Measurements from ENCODE around the gene PAMR1. TPM values are rescaled to one million over a fixed set of nuclear protein-coding genes. Genes with fewer than 3 reads are reported as not detected.

Gene PAMR1
- total and polyA plus RNA-seq, 7 experiments from 2014 or later: not detected

GRCh38 chr11:35545391-35546003 is 20.1 kb upstream of the PAMR1 start:
- Mint-ChIP-seq H3K4me3 (no peak overlapping the region), H3K27ac (no peak overlapping the region), H3K9me3 (peaks cover 0 to 3% (median 0%) of the 10 kb centered on the region in 11 donors), H3K4me1 (no peaks in the 10 kb centered on the region), H3K36me3 (no peaks in the 10 kb centered on the region), H3K27me3 (peaks cover 0 to 20% (median 14%) of the 10 kb centered on the region in 5 donors)
- DNase-seq (no peak), ATAC-seq (no peak)
- intact Hi-C loops (cut with micrococcal nuclease): no loop called here
- Histone ChIP-seq H3K36me3 (ENCODE audit: control insufficient read depth in 2 of 3, insufficient read depth in 3 of 3, low read length in 3 of 3) (no peaks in the 10 kb centered on the region), H3K9me3 (ENCODE audit: control insufficient read depth in 2 of 3, low read length in 3 of 3) (no peaks in the 10 kb centered on the region), H3K4me3 (ENCODE audit: low read length) (no peak overlapping the region), H3K27ac (ENCODE audit: low read depth, low read length) (no peak overlapping the region), H3K27me3 (ENCODE audit: control insufficient read depth in 2 of 2, insufficient read depth in 2 of 2, low read length in 2 of 2) (no peaks in the 10 kb centered on the region), H3K4me1 (ENCODE audit: control insufficient read depth in 2 of 2, insufficient read depth in 2 of 2, low read length in 2 of 2) (no peaks in the 10 kb centered on the region)
- CTCF ChIA-PET: no interaction called here
- POLR2A ChIA-PET: no interaction called here

DNA sequence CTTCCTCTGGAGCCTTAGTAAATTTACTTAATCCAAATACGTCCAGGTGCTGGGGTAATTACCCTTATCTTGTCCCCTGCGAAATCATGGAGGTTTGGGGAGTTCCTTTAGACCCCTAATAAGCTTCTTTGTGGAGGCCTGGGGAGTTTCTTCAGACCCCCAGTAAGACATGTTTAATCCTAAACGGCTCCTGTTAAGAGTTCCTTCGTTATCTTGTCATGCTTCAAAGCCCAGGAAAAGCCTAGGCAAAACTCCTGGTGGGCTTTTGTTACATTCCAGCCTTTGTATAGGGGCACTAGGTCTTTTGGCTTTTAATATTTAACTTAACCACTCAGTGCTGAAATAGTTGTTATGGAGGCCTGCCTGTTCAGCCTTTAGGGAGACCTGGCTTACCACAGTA is 18.1 kb upstream of the PAMR1 start:
- Mint-ChIP-seq H3K4me3 (no peak overlapping the region), H3K36me3 (no peaks in the 10 kb centered on the region), H3K27me3 (peaks cover 0 to 24% (median 18%) of the 10 kb centered on the region in 5 donors), H3K9me3 (no peaks in the 10 kb centered on the region), H3K4me1 (no peaks in the 10 kb centered on the region), H3K27ac (no peak overlapping the region)
- Histone ChIP-seq H3K4me3 (ENCODE audit: low read length) (no peak overlapping the region), H3K27me3 (ENCODE audit: control insufficient read depth in 2 of 2, insufficient read depth in 2 of 2, low read length in 2 of 2) (no peaks in the 10 kb centered on the region), H3K4me1 (ENCODE audit: control insufficient read depth in 2 of 2, insufficient read depth in 2 of 2, low read length in 2 of 2) (no peaks in the 10 kb centered on the region), H3K27ac (ENCODE audit: low read depth, low read length) (no peak overlapping the region), H3K9me3 (ENCODE audit: control insufficient read depth in 2 of 3, low read length in 3 of 3) (no peaks in the 10 kb centered on the region), H3K36me3 (ENCODE audit: control insufficient read depth in 2 of 3, insufficient read depth in 3 of 3, low read length in 3 of 3) (no peaks in the 10 kb centered on the region)
- no peak for ATAC-seq
- CTCF ChIA-PET: no interaction called here
- no peak for DNase-seq
- intact Hi-C loops (cut with micrococcal nuclease): no loop called here
- POLR2A ChIA-PET: no interaction called here

DNA sequence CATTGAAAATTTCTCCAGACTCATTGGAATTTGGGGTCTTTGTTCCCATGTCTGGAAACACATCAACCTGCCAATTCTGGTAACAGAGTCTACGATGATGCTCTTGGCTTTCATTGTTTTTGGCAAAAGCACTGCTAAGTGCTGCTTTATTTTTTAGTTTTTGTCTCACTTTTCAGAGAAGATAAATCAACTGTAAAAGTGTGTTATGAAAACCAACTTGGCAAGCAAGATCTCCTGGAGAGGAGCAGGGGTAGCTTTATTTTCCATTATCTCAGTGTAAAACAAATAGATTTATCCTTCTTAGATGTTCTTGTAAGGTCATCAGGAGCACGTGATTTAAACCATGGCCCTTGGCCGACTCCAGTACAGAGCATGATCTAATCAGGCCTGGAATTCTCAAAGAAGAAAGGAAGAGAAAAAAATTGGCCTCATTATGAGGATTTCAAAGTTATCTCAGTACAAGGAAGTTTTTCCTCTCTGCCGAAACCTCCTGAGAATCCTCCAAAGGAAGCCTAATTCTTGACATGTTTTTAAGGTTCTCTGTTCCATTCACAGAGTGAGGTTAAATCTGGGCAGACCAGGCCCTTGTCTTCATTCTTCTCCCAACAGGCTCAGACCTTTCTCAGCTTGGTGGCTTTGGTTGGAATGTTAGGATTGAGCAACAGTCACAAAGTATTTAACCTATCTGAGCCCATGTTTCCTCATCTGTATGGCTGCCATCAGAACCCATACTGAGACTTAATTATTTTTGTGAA is 16.4 kb upstream of the PAMR1 start:
- H3K27me3 ChIP-seq (ENCODE audit: control insufficient read depth in 2 of 2, insufficient read depth in 2 of 2, low read length in 2 of 2): no peaks in the 10 kb centered on the region
- ATAC-seq (no peak), DNase-seq (no peak)
- H3K27ac Mint-ChIP-seq: no peak overlapping the region
- POLR2A ChIA-PET: no interaction called here
- no peak overlapping the region for H3K4me3 ChIP-seq (ENCODE audit: low read length)
- intact Hi-C loops (cut with micrococcal nuclease): no loop called here
- CTCF ChIA-PET: no interaction called here
- no peaks in the 10 kb centered on the region for H3K4me1 ChIP-seq (ENCODE audit: control insufficient read depth in 2 of 2, insufficient read depth in 2 of 2, low read length in 2 of 2)
- H3K9me3 ChIP-seq (ENCODE audit: control insufficient read depth in 2 of 3, low read length in 3 of 3): no peaks in the 10 kb centered on the region
- H3K4me3 Mint-ChIP-seq: no peak overlapping the region
- no peaks in the 10 kb centered on the region for H3K36me3 Mint-ChIP-seq
- H3K9me3 Mint-ChIP-seq: peaks cover 0 to 2% (median 0%) of the 10 kb centered on the region in 11 donors
- no peak overlapping the region for H3K27ac ChIP-seq (ENCODE audit: low read depth, low read length)
- no peaks in the 10 kb centered on the region for H3K4me1 Mint-ChIP-seq
- H3K27me3 Mint-ChIP-seq: peaks cover 0 to 22% (median 16%) of the 10 kb centered on the region in 5 donors
- no peaks in the 10 kb centered on the region for H3K36me3 ChIP-seq (ENCODE audit: control insufficient read depth in 2 of 3, insufficient read depth in 3 of 3, low read length in 3 of 3)

GRCh38 chr11:35540526-35540925 is 15.1 kb upstream of the PAMR1 start:
- POLR2A ChIA-PET: no interaction called here
- no peak for DNase-seq
- intact Hi-C loops (cut with micrococcal nuclease): no loop called here

GRCh38 chr11:35539781-35540281 is 14.4 kb upstream of the PAMR1 start:
- ChIA-PET CTCF (no interaction called here), POLR2A (no interaction called here)
- Mint-ChIP-seq H3K27ac (no peak overlapping the region), H3K4me3 (no peak overlapping the region), H3K27me3 (peaks cover 0 to 27% (median 16%) of the 10 kb centered on the region in 5 donors), H3K9me3 (peaks cover 0 to 3% (median 0%) of the 10 kb centered on the region in 11 donors), H3K36me3 (no peaks in the 10 kb centered on the region), H3K4me1 (no peaks in the 10 kb centered on the region)
- H3K4me1 ChIP-seq (ENCODE audit: control insufficient read depth in 2 of 2, insufficient read depth in 2 of 2, low read length in 2 of 2): no peaks in the 10 kb centered on the region
- H3K27me3 ChIP-seq (ENCODE audit: control insufficient read depth in 2 of 2, insufficient read depth in 2 of 2, low read length in 2 of 2): no peaks in the 10 kb centered on the region
- H3K4me3 ChIP-seq (ENCODE audit: low read length): no peak overlapping the region
- no peak overlapping the region for H3K27ac ChIP-seq (ENCODE audit: low read depth, low read length)
- H3K9me3 ChIP-seq (ENCODE audit: control insufficient read depth in 2 of 3, low read length in 3 of 3): no peaks in the 10 kb centered on the region
- H3K36me3 ChIP-seq (ENCODE audit: control insufficient read depth in 2 of 3, insufficient read depth in 3 of 3, low read length in 3 of 3): no peaks in the 10 kb centered on the region
- DNase-seq (no peak), ATAC-seq (no peak)
- intact Hi-C loops (cut with micrococcal nuclease): no loop called here

More at GRCh38 chr11:35540526-35540925, 15.1 kb upstream of the PAMR1 start:
- peaks cover 0 to 2% (median 0%) of the 10 kb centered on the region in 11 donors for H3K9me3 Mint-ChIP-seq
- no peaks in the 10 kb centered on the region for H3K4me1 Mint-ChIP-seq
- no peak for ATAC-seq
- CTCF ChIA-PET: no interaction called here
- Histone ChIP-seq H3K4me3 (ENCODE audit: low read length) (no peak overlapping the region), H3K27ac (ENCODE audit: low read depth, low read length) (no peak overlapping the region), H3K36me3 (ENCODE audit: control insufficient read depth in 2 of 3, insufficient read depth in 3 of 3, low read length in 3 of 3) (no peaks in the 10 kb centered on the region), H3K9me3 (ENCODE audit: control insufficient read depth in 2 of 3, low read length in 3 of 3) (no peaks in the 10 kb centered on the region), H3K4me1 (ENCODE audit: control insufficient read depth in 2 of 2, insufficient read depth in 2 of 2, low read length in 2 of 2) (no peaks in the 10 kb centered on the region), H3K27me3 (ENCODE audit: control insufficient read depth in 2 of 2, insufficient read depth in 2 of 2, low read length in 2 of 2) (no peaks in the 10 kb centered on the region)
- peaks cover 0 to 24% (median 16%) of the 10 kb centered on the region in 5 donors for H3K27me3 Mint-ChIP-seq
- no peaks in the 10 kb centered on the region for H3K36me3 Mint-ChIP-seq
- no peak overlapping the region for H3K27ac Mint-ChIP-seq
- H3K4me3 Mint-ChIP-seq: no peak overlapping the region

DNA sequence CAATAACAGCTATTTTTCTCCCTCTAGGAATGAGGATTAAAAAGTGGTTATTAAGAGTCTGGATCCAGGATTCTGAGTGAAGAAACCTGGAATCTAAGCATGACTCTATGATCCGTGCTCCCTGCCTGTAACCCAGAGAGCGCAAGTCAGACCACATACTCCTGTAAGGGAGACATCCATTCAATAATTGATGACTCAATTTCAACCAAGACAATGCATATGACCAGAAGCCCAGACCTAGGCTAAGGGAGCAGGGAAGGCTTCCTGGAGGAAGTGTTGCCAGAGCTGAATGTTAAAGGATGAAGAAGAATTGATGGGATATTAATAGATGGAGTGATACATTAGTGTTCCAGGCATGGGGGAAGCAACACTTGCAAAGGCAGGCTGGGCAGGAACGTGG is 13.8 kb upstream of the PAMR1 start:
- peaks cover 0 to 3% (median 0%) of the 10 kb centered on the region in 11 donors for H3K9me3 Mint-ChIP-seq
- Histone ChIP-seq H3K4me1 (ENCODE audit: control insufficient read depth in 2 of 2, insufficient read depth in 2 of 2, low read length in 2 of 2) (no peaks in the 10 kb centered on the region), H3K4me3 (ENCODE audit: low read length) (no peak overlapping the region), H3K36me3 (ENCODE audit: control insufficient read depth in 2 of 3, insufficient read depth in 3 of 3, low read length in 3 of 3) (no peaks in the 10 kb centered on the region), H3K27me3 (ENCODE audit: control insufficient read depth in 2 of 2, insufficient read depth in 2 of 2, low read length in 2 of 2) (no peaks in the 10 kb centered on the region), H3K27ac (ENCODE audit: low read depth, low read length) (no peak overlapping the region), H3K9me3 (ENCODE audit: control insufficient read depth in 2 of 3, low read length in 3 of 3) (no peaks in the 10 kb centered on the region)
- CTCF ChIA-PET: no interaction called here
- H3K27ac Mint-ChIP-seq: no peak overlapping the region
- no peak overlapping the region for H3K4me3 Mint-ChIP-seq
- peaks cover 0 to 27% (median 16%) of the 10 kb centered on the region in 5 donors for H3K27me3 Mint-ChIP-seq
- POLR2A ChIA-PET: no interaction called here
- ATAC-seq: no peak
- no peaks in the 10 kb centered on the region for H3K36me3 Mint-ChIP-seq
- no peaks in the 10 kb centered on the region for H3K4me1 Mint-ChIP-seq
- intact Hi-C loops (cut with micrococcal nuclease): no loop called here
- DNase-seq: no peak

DNA sequence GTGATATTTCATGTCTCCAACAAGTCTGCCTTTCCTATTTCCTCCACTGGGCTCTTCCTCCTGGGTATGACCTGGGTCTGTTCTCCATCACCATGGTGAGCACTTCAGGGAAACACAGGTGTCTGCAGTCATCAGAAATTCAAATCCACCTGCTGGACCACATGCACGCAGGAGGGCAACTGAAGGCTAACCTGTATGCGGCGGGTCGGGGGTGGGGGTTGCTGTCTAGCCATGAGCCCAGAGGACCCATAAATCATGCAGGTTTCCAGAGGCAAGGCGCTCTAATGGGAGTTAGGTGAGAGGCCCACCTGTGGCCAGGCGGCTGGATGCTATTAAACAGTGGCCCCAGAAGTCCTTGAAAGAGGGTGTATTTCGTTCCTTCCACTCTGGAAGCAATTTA is 11.1 kb upstream of the PAMR1 start:
- ChIA-PET CTCF (no interaction called here), POLR2A (no interaction called here)
- no peaks in the 10 kb centered on the region for H3K4me1 ChIP-seq (ENCODE audit: control insufficient read depth in 2 of 2, insufficient read depth in 2 of 2, low read length in 2 of 2)
- no peaks in the 10 kb centered on the region for H3K36me3 ChIP-seq (ENCODE audit: control insufficient read depth in 2 of 3, insufficient read depth in 3 of 3, low read length in 3 of 3)
- Mint-ChIP-seq H3K27me3 (peaks cover 3 to 29% (median 21%) of the 10 kb centered on the region in 5 donors), H3K4me3 (no peak overlapping the region), H3K9me3 (peaks cover 0 to 3% (median 0%) of the 10 kb centered on the region in 11 donors), H3K36me3 (no peaks in the 10 kb centered on the region), H3K27ac (no peak overlapping the region), H3K4me1 (no peaks in the 10 kb centered on the region)
- no peaks in the 10 kb centered on the region for H3K9me3 ChIP-seq (ENCODE audit: control insufficient read depth in 2 of 3, low read length in 3 of 3)
- no peak for DNase-seq
- no peak for ATAC-seq
- H3K27me3 ChIP-seq (ENCODE audit: control insufficient read depth in 2 of 2, insufficient read depth in 2 of 2, low read length in 2 of 2): no peaks in the 10 kb centered on the region
- no peak overlapping the region for H3K4me3 ChIP-seq (ENCODE audit: low read length)
- H3K27ac ChIP-seq (ENCODE audit: low read depth, low read length): no peak overlapping the region
- intact Hi-C loops (cut with micrococcal nuclease): no loop called here

Measured in naive thymus-derived CD4-positive, alpha-beta T cell (primary cell).